ENCODE data around the gene RINL.

DNA sequence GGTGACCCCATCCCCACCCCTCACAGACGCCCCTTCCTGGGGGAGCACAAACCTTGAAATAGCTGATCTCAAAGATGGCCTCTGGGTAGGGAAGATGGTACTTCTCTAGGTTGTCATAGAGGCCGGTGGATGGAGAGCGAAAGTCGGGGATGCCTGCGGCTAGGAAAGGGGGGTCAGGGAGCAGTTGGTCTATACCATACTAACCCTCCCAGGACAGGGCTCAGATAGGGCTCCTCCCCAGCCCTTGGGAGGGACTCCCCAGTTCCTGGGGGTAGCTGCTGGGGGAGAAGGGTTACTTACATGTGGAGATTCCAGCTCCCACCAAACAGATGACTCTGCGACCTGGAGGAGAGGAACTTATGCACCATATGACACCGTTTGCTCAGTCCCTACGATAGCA lies 11.7 kb upstream of the RINL start:
- TF ChIP-seq, protein P1, sequence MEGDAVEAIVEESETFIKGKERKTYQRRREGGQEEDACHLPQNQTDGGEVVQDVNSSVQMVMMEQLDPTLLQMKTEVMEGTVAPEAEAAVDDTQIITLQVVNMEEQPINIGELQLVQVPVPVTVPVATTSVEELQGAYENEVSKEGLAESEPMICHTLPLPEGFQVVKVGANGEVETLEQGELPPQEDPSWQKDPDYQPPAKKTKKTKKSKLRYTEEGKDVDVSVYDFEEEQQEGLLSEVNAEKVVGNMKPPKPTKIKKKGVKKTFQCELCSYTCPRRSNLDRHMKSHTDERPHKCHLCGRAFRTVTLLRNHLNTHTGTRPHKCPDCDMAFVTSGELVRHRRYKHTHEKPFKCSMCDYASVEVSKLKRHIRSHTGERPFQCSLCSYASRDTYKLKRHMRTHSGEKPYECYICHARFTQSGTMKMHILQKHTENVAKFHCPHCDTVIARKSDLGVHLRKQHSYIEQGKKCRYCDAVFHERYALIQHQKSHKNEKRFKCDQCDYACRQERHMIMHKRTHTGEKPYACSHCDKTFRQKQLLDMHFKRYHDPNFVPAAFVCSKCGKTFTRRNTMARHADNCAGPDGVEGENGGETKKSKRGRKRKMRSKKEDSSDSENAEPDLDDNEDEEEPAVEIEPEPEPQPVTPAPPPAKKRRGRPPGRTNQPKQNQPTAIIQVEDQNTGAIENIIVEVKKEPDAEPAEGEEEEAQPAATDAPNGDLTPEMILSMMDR (IDR thresholded peaks at IDR 0.05): no peak
- TF ChIP-seq ZFX (IDR thresholded peaks at IDR 0.05; ENCODE audit: borderline replicate concordance): no peak

Data from 22Rv1 (cell line).